Cardiac muscle cell (in vitro differentiated cells and primary cell): ENCODE measurements around the gene AHDC1. TPM values are rescaled to one million over a fixed set of nuclear protein-coding genes. Genes with fewer than 3 reads are reported as not detected.
A peak's percentile ranks its signal among the peaks of the same experiment; 100 is the strongest.

Source experiments
- DNase-seq, 2 donors: peaks; one replicate each; pipeline versions ENCODE4 v3.0.0 to v3.0.0-alpha.2; 2010 to 2017; ENCODE audit warnings: low read depth in 1 of 2, low spot score in 1 of 2
- H3K27ac ChIP-seq: fragments of 200-600 bp; sonication (generic); 2 replicates; pipeline ENCODE4 v1.5.1; 2016
- H3K27me3 ChIP-seq: fragments of 200-600 bp; sonication (generic); 2 replicates; pipeline ENCODE4 v1.6.0; 2016; ENCODE audit warnings: control low read depth
- H3K36me3 ChIP-seq: fragments of 200-600 bp; sonication (generic); 2 replicates; pipeline ENCODE4 v1.5.1; 2016; ENCODE audit warnings: control low read depth
- H3K4me1 ChIP-seq: fragments of 200-600 bp; sonication (generic); 2 replicates; pipeline ENCODE4 v1.8.1; 2017; ENCODE audit warnings: low read depth, mild to moderate bottlenecking, mixed run types
- H3K4me3 ChIP-seq: fragments of 200-600 bp; sonication (generic); 2 replicates; pipeline ENCODE4 v1.5.1; 2016; ENCODE audit warnings: mild to moderate bottlenecking
- H3K9me3 ChIP-seq: fragments of 200-600 bp; sonication (generic); 2 replicates; pipeline ENCODE4 v1.5.1; 2017; ENCODE audit warnings: low read depth, mild to moderate bottlenecking, control low read depth
- CTCF ChIP-seq: IDR thresholded peaks from 2 replicates; pipeline ENCODE4 v1.5.1; 2012; ENCODE audit warnings: low read depth, mild to moderate bottlenecking, low read length
- polyA plus RNA-seq: library from polyadenylated mRNA; unstranded; fragments of >200 nt; fragmentation: Nextera tagmentation; extraction: Ambion mirVana; gene quantifications from 2 replicates; pipeline ENCODE4 v1.2.1, GENCODE V29; 2016
- total RNA-seq: library from RNA; depleted of rRNA; stranded (reverse); fragments of >200 nt; gene quantifications from 2 replicates; pipeline ENCODE4 v1.2.3, GENCODE V29; 2016

AHDC1 gene
- total and polyA plus RNA-seq, 2 experiments from 2014 or later: 16.3 to 58.1 TPM

GRCh38 chr1:27551170-27551952 is 52.6 kb downstream of the AHDC1 start:
- H3K36me3 ChIP-seq: peaks cover 32% of the 10 kb centered on the region
- TF ChIP-seq CTCF: no peak
- DNase-seq: no peak

DNA sequence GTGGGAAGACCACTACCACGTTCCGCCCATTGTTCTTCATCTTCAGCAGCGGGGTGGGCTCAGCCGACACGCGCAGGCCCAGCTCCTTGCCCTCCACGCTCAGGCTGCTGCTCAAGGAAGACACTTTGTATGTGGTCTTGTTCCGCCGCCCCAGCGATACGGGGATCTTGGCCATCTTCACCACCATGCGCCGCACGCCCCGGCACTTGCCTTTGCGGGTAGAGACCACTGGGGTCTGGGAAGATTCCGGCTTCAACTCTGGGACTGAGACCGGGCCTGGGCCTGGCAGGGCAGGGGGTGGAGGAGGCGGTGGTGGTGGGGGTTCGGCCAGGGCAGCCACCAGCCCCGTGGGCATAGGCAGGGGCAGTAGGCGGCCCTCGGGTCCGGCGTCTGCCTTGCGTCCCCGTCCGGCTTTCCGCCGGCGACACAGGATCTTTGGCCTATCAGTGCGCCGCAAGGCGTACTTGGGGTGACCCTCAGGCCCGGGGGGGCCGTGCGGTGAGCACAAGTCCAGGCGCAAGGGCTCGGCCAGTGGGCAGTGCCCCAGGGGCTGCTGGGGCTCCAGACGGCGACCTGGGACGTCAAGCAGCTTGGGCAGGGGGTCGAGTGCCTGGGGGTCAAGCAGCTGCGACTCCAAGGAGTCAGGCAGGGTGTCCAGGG is 53.3 kb downstream of the AHDC1 start:
- H3K4me1 ChIP-seq: no peaks in the 10 kb centered on the region
- H3K4me3 ChIP-seq: no peak overlapping the region
- no peak for DNase-seq
- no peaks in the 10 kb centered on the region for H3K9me3 ChIP-seq
- no peaks in the 10 kb centered on the region for H3K27me3 ChIP-seq
- H3K27ac ChIP-seq: no peak overlapping the region
- no peak for TF ChIP-seq CTCF
- peaks cover 32% of the 10 kb centered on the region for H3K36me3 ChIP-seq

More at GRCh38 chr1:27551170-27551952, 52.6 kb downstream of the AHDC1 start:
- Histone ChIP-seq H3K4me1 (peaks cover 7% of the 10 kb centered on the region), H3K4me3 (no peak overlapping the region), H3K27me3 (no peaks in the 10 kb centered on the region), H3K9me3 (no peaks in the 10 kb centered on the region), H3K27ac (no peak overlapping the region)

- Histone ChIP-seq H3K9me3 (no peaks in the 10 kb centered on the region), H3K27ac (peak overlapping the region; percentile 43), H3K4me1 (no peaks in the 10 kb centered on the region), H3K4me3 (no peak overlapping the region), H3K27me3 (no peaks in the 10 kb centered on the region), H3K36me3 (peaks cover 34% of the 10 kb centered on the region)
- no peak for TF ChIP-seq CTCF
- DNase-seq: no peak
Observed at GRCh38 chr1:27549807-27550408, 54.0 kb downstream of the AHDC1 start.

DNA sequence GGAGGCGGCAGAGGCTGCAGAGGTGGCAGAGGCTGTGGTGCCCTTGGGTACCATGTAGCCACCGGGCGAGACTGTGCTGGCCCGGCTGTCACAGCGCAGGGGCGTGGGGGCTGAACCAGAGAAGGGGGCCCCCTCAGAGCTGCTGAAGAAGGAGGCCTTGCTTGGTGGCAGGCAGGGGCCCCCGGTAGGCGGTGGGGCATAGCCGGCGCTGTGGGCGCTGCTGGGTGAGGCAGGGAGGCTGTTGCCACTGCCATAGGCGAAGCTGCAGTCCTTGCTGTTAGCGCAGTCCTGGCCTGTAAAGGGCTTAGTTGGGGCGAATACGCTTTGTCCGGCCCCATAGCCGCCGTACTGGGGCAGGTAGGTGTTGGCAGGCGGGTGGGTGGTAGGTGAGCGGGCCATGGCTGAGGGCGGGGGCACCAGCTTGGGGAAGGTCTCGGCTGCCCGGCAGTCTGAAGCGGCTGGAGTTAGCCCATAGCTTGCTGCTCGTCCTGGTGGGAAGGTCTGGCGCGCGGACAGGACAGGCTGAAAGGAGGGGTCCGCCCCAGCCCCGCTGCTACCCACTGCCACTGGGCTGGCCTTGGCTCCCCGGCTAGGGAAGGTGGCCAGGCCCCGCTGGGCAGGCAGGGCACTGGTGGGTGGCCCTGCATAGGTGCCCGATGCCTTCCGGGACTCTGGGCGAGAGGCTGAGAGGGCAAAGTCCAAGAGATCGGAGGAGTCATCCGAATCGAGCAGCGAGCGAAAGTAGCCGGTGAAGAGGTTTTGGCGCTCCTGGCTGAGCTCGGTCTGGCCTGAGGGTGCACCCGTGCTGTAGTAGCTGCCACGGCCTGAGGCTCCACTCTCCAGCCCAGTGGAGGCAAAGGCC is 54.9 kb downstream of the AHDC1 start:
- Histone ChIP-seq H3K4me1 (no peaks in the 10 kb centered on the region), H3K9me3 (no peaks in the 10 kb centered on the region), H3K27ac (peak overlapping the region; percentile 43), H3K4me3 (no peak overlapping the region), H3K27me3 (no peaks in the 10 kb centered on the region), H3K36me3 (peaks cover 34% of the 10 kb centered on the region)
- no peak for DNase-seq
- no peak for TF ChIP-seq CTCF

DNA sequence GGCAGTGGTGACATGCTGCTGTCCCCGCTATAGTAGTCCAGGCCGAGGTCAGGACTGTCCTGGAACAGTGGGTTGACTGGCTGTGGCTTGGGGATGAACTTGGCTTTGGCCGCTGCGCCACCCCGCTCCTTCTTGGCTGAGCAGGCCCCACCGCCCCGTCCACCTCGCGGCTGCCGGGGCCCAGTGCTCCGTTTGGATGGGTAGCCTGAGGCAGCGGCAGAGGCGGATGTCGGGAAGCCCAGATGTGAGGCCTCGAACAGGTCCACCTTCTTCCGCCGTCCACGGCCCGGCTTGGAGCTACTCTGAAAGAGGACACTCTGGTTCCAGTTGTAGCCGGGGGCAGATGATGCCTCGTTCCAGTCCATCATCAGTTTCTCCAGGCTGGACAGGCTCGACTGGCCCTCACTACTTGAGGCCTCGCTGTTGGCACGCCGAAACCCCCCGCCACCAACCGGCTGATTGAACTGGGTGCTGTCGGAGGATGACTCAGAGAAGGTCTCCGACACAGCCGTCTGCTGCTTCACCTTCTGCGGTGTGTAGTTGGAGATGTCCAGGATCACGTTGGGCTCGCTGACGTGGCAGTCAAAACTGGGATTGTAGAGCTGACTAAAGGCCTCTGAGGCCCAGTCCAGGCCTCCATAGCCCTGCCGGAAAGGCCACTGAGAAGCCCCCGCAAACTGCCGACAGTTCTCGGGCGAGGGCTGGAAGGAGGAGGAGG is 55.6 kb downstream of the AHDC1 start:
- Histone ChIP-seq H3K36me3 (peaks cover 34% of the 10 kb centered on the region), H3K27me3 (no peaks in the 10 kb centered on the region), H3K9me3 (no peaks in the 10 kb centered on the region), H3K27ac (peak overlapping the region; percentile 43), H3K4me3 (no peak overlapping the region), H3K4me1 (peaks cover 8% of the 10 kb centered on the region)
- no peak for DNase-seq
- TF ChIP-seq CTCF: no peak
